H9 (cell line): ENCODE results near the gene MINAR2. TPM values are rescaled to one million over a fixed set of nuclear protein-coding genes. Genes with fewer than 3 reads are reported as not detected.

Source experiments
- DNase-seq: peaks from one replicate; pipeline ENCODE4 v3.0.0-alpha.2; 2017
- H2AFZ ChIP-seq: one replicate; pipeline ENCODE4 v1.6.1; 2013; ENCODE audit warnings: mild to moderate bottlenecking, low read length, control low read depth, moderate library complexity
- H2AK5ac ChIP-seq: 2 replicates; pipeline ENCODE4 v1.6.1; 2013; ENCODE audit warnings: low read length, control low read depth, mixed read lengths; ENCODE audit not compliant: insufficient read length
- H2BK120ac ChIP-seq: one replicate; pipeline ENCODE4 v1.6.1; 2013; ENCODE audit warnings: low read depth, mild to moderate bottlenecking, low read length, control low read depth, inconsistent platforms; ENCODE audit not compliant: poor library complexity, severe bottlenecking
- H2BK12ac ChIP-seq: 2 replicates; pipeline ENCODE4 v1.6.1; 2013; ENCODE audit warnings: low read length, control low read depth, mixed read lengths, low read depth; ENCODE audit not compliant: insufficient read length
- H2BK15ac ChIP-seq: 2 replicates; pipeline ENCODE4 v1.6.1; 2013; ENCODE audit warnings: low read depth, low read length, control low read depth
- H2BK20ac ChIP-seq: one replicate; pipeline ENCODE4 v1.6.1; 2013; ENCODE audit warnings: low read depth, mild to moderate bottlenecking, low read length, control low read depth, inconsistent platforms; ENCODE audit not compliant: poor library complexity, severe bottlenecking
- H2BK5ac ChIP-seq: 2 replicates; pipeline ENCODE4 v1.6.1; 2013; ENCODE audit warnings: low read length, control low read depth, mixed read lengths; ENCODE audit not compliant: insufficient read length
- H3K14ac ChIP-seq: 2 replicates; pipeline ENCODE4 v1.6.1; 2013; ENCODE audit warnings: low read length, control low read depth; ENCODE audit not compliant: insufficient read depth
- H3K18ac ChIP-seq: 2 replicates; pipeline ENCODE4 v1.6.1; 2013; ENCODE audit warnings: low read depth, mild to moderate bottlenecking, mixed read lengths, low read length, control low read depth; ENCODE audit not compliant: insufficient read length
- H3K23ac ChIP-seq: 2 replicates; pipeline ENCODE4 v1.6.1; 2013; ENCODE audit warnings: low read length, control low read depth, mixed read lengths, low read depth; ENCODE audit not compliant: insufficient read length
- H3K23me2 ChIP-seq: 2 replicates; pipeline ENCODE4 v1.6.1; 2013; ENCODE audit warnings: low read depth, mild to moderate bottlenecking, mixed read lengths, low read length, control low read depth; ENCODE audit not compliant: insufficient read length, poor library complexity, severe bottlenecking
- H3K27ac ChIP-seq: 2 replicates; pipeline ENCODE4 v1.5.1; 2013; ENCODE audit warnings: low read length, control low read depth, mixed read lengths, low read depth; ENCODE audit not compliant: insufficient read length
- H3K27me3 ChIP-seq: 2 replicates; pipeline ENCODE4 v1.6.1; 2013; ENCODE audit warnings: low read length, control low read depth, inconsistent platforms; ENCODE audit not compliant: insufficient read depth
- H3K4ac ChIP-seq: 2 replicates; pipeline ENCODE4 v1.6.1; 2013; ENCODE audit warnings: low read depth, mild to moderate bottlenecking, control low read depth, inconsistent platforms, low read length, moderate library complexity
- H3K4me1 ChIP-seq: 2 replicates; pipeline ENCODE4 v1.6.1; 2013; ENCODE audit warnings: low read length, control low read depth, inconsistent platforms; ENCODE audit not compliant: insufficient read depth
- H3K4me2 ChIP-seq: 2 replicates; pipeline ENCODE4 v1.6.1; 2013; ENCODE audit warnings: low read length, control low read depth, mixed read lengths; ENCODE audit not compliant: insufficient read length, insufficient read depth
- H3K56ac ChIP-seq: 2 replicates; pipeline ENCODE4 v1.6.1; 2013; ENCODE audit warnings: low read depth, mild to moderate bottlenecking, mixed read lengths, low read length, control low read depth; ENCODE audit not compliant: insufficient read length
- H3K79me1 ChIP-seq: 2 replicates; pipeline ENCODE4 v1.6.1; 2013; ENCODE audit warnings: low read depth, mild to moderate bottlenecking, moderate library complexity, low read length, control low read depth, inconsistent platforms; ENCODE audit not compliant: insufficient read depth, poor library complexity, severe bottlenecking
- H3K79me2 ChIP-seq: 2 replicates; pipeline ENCODE4 v1.6.1; 2013; ENCODE audit warnings: low read length, control low read depth, inconsistent platforms; ENCODE audit not compliant: insufficient read depth
- H3K9ac ChIP-seq: 2 replicates; pipeline ENCODE4 v1.6.1; 2013; ENCODE audit warnings: low read length, control low read depth, mixed read lengths; ENCODE audit not compliant: insufficient read length; ENCODE audit errors: extremely low read depth
- H3K9me3 ChIP-seq: one replicate; pipeline ENCODE4 v1.6.1; 2013; ENCODE audit warnings: low read depth, low read length, inconsistent platforms; ENCODE audit not compliant: control insufficient read depth
- H3T11ph ChIP-seq: one replicate; pipeline ENCODE4 v1.6.1; 2013; ENCODE audit warnings: mild to moderate bottlenecking, low read length, control low read depth, inconsistent platforms
- H4K20me1 ChIP-seq: one replicate; pipeline ENCODE4 v1.6.1; 2013; ENCODE audit not compliant: control insufficient read depth, insufficient read length, insufficient read depth
- H4K5ac ChIP-seq: 2 replicates; pipeline ENCODE4 v1.6.1; 2013; ENCODE audit warnings: low read depth, mild to moderate bottlenecking, mixed read lengths, low read length, control low read depth; ENCODE audit not compliant: insufficient read length
- H4K8ac ChIP-seq: replicated peaks from 2 replicates; pipeline ENCODE4 v1.6.1; 2013; ENCODE audit warnings: low read length, control low read depth, mixed read lengths, low read depth; ENCODE audit not compliant: insufficient read length
- H4K91ac ChIP-seq: 2 replicates; pipeline ENCODE4 v1.6.1; 2013; ENCODE audit warnings: low read depth, mild to moderate bottlenecking, moderate library complexity, mixed read lengths, low read length, control low read depth; ENCODE audit not compliant: insufficient read length
- H3K27ac Mint-ChIP-seq, 3 experiments: 2 replicates in 2 of 3; 3 replicates in 1 of 3; pipeline ENCODE4 v1.8.0; 2020 to 2021; ENCODE audit warnings: mixed read lengths in 3 of 3, mild to moderate bottlenecking in 1 of 3, moderate library complexity in 1 of 3
- H3K27me3 Mint-ChIP-seq: 2 replicates; pipeline ENCODE4 v1.8.0; 2021; ENCODE audit warnings: low read depth, mild to moderate bottlenecking, moderate library complexity, mixed read lengths
- H3K36me3 Mint-ChIP-seq, 3 experiments: 2 replicates in 2 of 3; 3 replicates in 1 of 3; pipeline ENCODE4 v1.8.0; 2020 to 2021; ENCODE audit warnings: low read depth in 3 of 3, mixed read lengths in 3 of 3; ENCODE audit not compliant: insufficient read depth in 1 of 3
- H3K4me1 Mint-ChIP-seq, 2 experiments: 2 replicates each; pipeline ENCODE4 v1.8.0; 2020; ENCODE audit warnings: mixed read lengths in 2 of 2
- H3K4me3 Mint-ChIP-seq, 2 experiments: 2 replicates in 1 of 2; 3 replicates in 1 of 2; pipeline ENCODE4 v1.8.0; 2020 to 2021; ENCODE audit warnings: mild to moderate bottlenecking in 2 of 2, mixed read lengths in 2 of 2, moderate library complexity in 1 of 2
- H3K9me3 Mint-ChIP-seq, 2 experiments: 2 replicates in 1 of 2; 3 replicates in 1 of 2; pipeline ENCODE4 v1.8.0; 2020; ENCODE audit warnings: mild to moderate bottlenecking in 2 of 2, mixed read lengths in 2 of 2, moderate library complexity in 1 of 2
- CTCF ChIP-seq: fragments of 200-600 bp; sonication (generic); conservative IDR thresholded peaks from 3 replicates; pipeline ENCODE4 v1.8.0; 2021; ENCODE audit warnings: antibody characterized with exemption, mild to moderate bottlenecking
- WGBS: extraction: QIAGEN DNeasy Blood & Tissue Kit; methylation state at CpG from one replicate; pipeline ENCODE4 v1.1.7; 2013; ENCODE audit warnings: missing lambda C conversion rate, low lambda C conversion rate, mixed read lengths; ENCODE audit not compliant: insufficient read length; ENCODE audit errors: extremely low coverage; 5-methylcytosine and 5-hydroxymethylcytosine counted together
- total RNA-seq: library from RNA; stranded (reverse); gene quantifications from 2 replicates; pipeline ENCODE4 v1.2.1, GENCODE V29; 2021

Gene MINAR2
- total RNA-seq, 1 experiment from 2014 or later = 0.09 TPM

- H4K5ac ChIP-seq = no peak overlapping the region
- H3K79me1 ChIP-seq = no peaks in the 10 kb centered on the region
- no peak for TF ChIP-seq CTCF
- no peak overlapping the region for H3K4me2 ChIP-seq
- no peak overlapping the region for H3K56ac ChIP-seq
- H2BK12ac ChIP-seq = no peak overlapping the region
- H3K4ac ChIP-seq = no peak overlapping the region
- no peaks in the 10 kb centered on the region for H3K23me2 ChIP-seq
- no CpG with 5 or more reads among the region's 2 CpGs for WGBS
- H3K36me3 Mint-ChIP-seq = no peaks in the 10 kb centered on the region
- no peak overlapping the region for H2AK5ac ChIP-seq
- no peaks in the 10 kb centered on the region for H3K27me3 ChIP-seq
- no peaks in the 10 kb centered on the region for H3K9me3 Mint-ChIP-seq
- no peak for DNase-seq
- no peaks in the 10 kb centered on the region for H3K9me3 ChIP-seq
- H2BK5ac ChIP-seq = no peak overlapping the region
- H3K14ac ChIP-seq = no peak overlapping the region
- H2BK15ac ChIP-seq = no peak overlapping the region
- no peak overlapping the region for H3K23ac ChIP-seq
- H4K91ac ChIP-seq = no peak overlapping the region
- no peak overlapping the region for H3K27ac ChIP-seq
- H4K20me1 ChIP-seq = no peaks in the 10 kb centered on the region
- H3K4me3 Mint-ChIP-seq = no peak overlapping the region
- H3K18ac ChIP-seq = no peak overlapping the region
- no peaks in the 10 kb centered on the region for H3K4me1 ChIP-seq
- no peak overlapping the region for H2AFZ ChIP-seq
- no peak overlapping the region for H4K8ac ChIP-seq
- H3T11ph ChIP-seq = no peak overlapping the region
- H2BK20ac ChIP-seq = no peak overlapping the region
- no peaks in the 10 kb centered on the region for H3K4me1 Mint-ChIP-seq
- H3K79me2 ChIP-seq = no peaks in the 10 kb centered on the region
- no peak overlapping the region for H3K27ac Mint-ChIP-seq
- H3K27me3 Mint-ChIP-seq = no peaks in the 10 kb centered on the region
- H3K9ac ChIP-seq = no peak overlapping the region
- no peak overlapping the region for H2BK120ac ChIP-seq
Measured at GRCh38 chr5:129781594-129781993, 33.7 kb downstream of the MINAR2 start.
